Calu3 (cell line): ENCODE results near the gene CDK5RAP3. TPM values are rescaled to one million over a fixed set of nuclear protein-coding genes. Genes with fewer than 3 reads are reported as not detected.
"Not testable (repeated sequence)": the region's sequence is repeated elsewhere in the genome, so short reads cannot be mapped to it uniquely, and the experiment has no call there.

ENCODE experiments used
- BruUV-seq: library from RNA; stranded (reverse); fragments of 400-500 nt; replicated peaks from 2 replicates; lab custom pipeline; 2021; lab: Mats Ljungman, UMichigan
- CTCF ChIA-PET: fragments of 300-600 bp; sonication (Branson Sonifier 250); formaldehyde crosslinking; loops from one replicate; lab custom pipeline; 2022; ENCODE audit warnings: antibody characterized with exemption; lab: Charles Lee
- DNase-seq: peaks from one replicate; pipeline ENCODE4 v3.0.0; 2022
- H3K27ac Mint-ChIP-seq: one replicate; pipeline ENCODE4 v1.8.0; 2022; ENCODE audit warnings: mixed read lengths; ENCODE audit not compliant: unreplicated experiment
- H3K27me3 Mint-ChIP-seq: one replicate; pipeline ENCODE4 v1.8.0; 2022; ENCODE audit warnings: mixed read lengths; ENCODE audit not compliant: unreplicated experiment
- H3K36me3 Mint-ChIP-seq: one replicate; pipeline ENCODE4 v1.8.0; 2022; ENCODE audit warnings: mild to moderate bottlenecking, moderate library complexity, mixed read lengths; ENCODE audit not compliant: insufficient read depth, unreplicated experiment
- H3K4me1 Mint-ChIP-seq: one replicate; pipeline ENCODE4 v1.8.0; 2022; ENCODE audit warnings: mild to moderate bottlenecking, low read depth, mixed read lengths; ENCODE audit not compliant: unreplicated experiment
- H3K4me3 Mint-ChIP-seq: one replicate; pipeline ENCODE4 v1.8.0; 2022; ENCODE audit warnings: mild to moderate bottlenecking, low read depth, moderate library complexity, mixed read lengths; ENCODE audit not compliant: unreplicated experiment
- H3K9me3 Mint-ChIP-seq: one replicate; pipeline ENCODE4 v1.8.0; 2022; ENCODE audit warnings: low read depth, mixed read lengths; ENCODE audit not compliant: unreplicated experiment
- CTCF ChIP-seq: fragments of 200-600 bp; IDR thresholded peaks from one replicate; pipeline ENCODE4 v1.8.0; 2022; ENCODE audit warnings: antibody characterized with exemption; ENCODE audit not compliant: unreplicated experiment
- intact Hi-C: fragments of 100-400 bp; cut with micrococcal nuclease; formaldehyde crosslinking; loops from one replicate; pipeline ENCODE4 v1.10.0; 2022; ENCODE audit not compliant: unreplicated experiment
- total RNA-seq: library from RNA; stranded (reverse); gene quantifications from 2 replicates; pipeline ENCODE4 v1.2.3, GENCODE V29; 2022

The CDK5RAP3 gene
- total RNA-seq, 1 experiment from 2014 or later: 431 TPM

- CTCF ChIA-PET: interaction anchor here (0.6 to 1.9 kb wide), 4 partner anchors 12 to 1084 kb away, joined by 5 to 8 read pairs (median 5); no protein-coding TSS in a partner anchor
- no peak overlapping the region for H3K4me3 Mint-ChIP-seq
Measured at GRCh38 chr17:48013876-48014594, 43.1 kb downstream of the CDK5RAP3 start.

DNA sequence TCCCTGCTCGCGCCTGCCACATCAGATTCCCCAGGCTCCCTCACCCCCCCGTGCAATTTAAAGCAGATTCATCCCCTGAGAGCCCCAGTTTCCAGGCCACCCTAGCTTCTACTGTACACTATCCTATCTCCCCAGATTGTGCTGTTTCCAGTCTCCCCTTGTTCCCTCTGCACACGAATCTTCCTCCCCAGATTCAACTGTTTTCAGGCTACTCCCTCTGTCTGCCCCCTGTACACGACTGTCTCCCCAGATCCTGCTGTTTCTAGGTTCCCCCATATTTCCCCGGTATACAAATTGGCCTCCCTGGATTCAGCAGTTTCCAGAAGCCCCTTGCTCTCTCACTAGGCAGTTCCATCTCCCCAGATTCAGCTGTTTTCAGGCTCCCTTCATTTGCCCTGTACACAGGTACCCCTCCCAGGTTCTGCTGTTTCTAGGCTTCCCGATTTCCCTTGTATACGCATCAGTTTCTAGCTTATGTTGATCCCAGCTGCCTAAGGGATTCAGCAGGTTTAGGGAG, 43.7 kb downstream of the CDK5RAP3 start:
- CTCF ChIA-PET: interaction anchor here (0.6 to 1.4 kb wide), 3 partner anchors 12 to 44 kb away, joined by 3 to 8 read pairs (median 5); partner anchors contain the start of gene CDK5RAP3
- TF ChIP-seq CTCF: no peak
- DNase-seq: no peak
- Mint-ChIP-seq H3K4me3 (no peak overlapping the region), H3K9me3 (no peaks in the 10 kb centered on the region), H3K27ac (no peak overlapping the region), H3K4me1 (peaks cover 10% of the 10 kb centered on the region), H3K36me3 (peaks cover 13% of the 10 kb centered on the region), H3K27me3 (peaks cover 48% of the 10 kb centered on the region)
- intact Hi-C loops: no loop called here
- no TSS peak for BruUV-seq

More at GRCh38 chr17:48013876-48014594, 43.1 kb downstream of the CDK5RAP3 start:
- intact Hi-C loops: no loop called here
- peaks cover 48% of the 10 kb centered on the region for H3K27me3 Mint-ChIP-seq
- H3K27ac Mint-ChIP-seq: no peak overlapping the region
- no peaks in the 10 kb centered on the region for H3K9me3 Mint-ChIP-seq
- peaks cover 13% of the 10 kb centered on the region for H3K36me3 Mint-ChIP-seq
- no peak for TF ChIP-seq CTCF
- H3K4me1 Mint-ChIP-seq: peaks cover 10% of the 10 kb centered on the region
- DNase-seq: no peak
- BruUV-seq: no TSS peak

- Mint-ChIP-seq H3K27ac (no peak overlapping the region), H3K36me3 (peaks cover 13% of the 10 kb centered on the region), H3K4me3 (no peak overlapping the region), H3K27me3 (peaks cover 43% of the 10 kb centered on the region), H3K9me3 (no peaks in the 10 kb centered on the region), H3K4me1 (peaks cover 8% of the 10 kb centered on the region)
- CTCF ChIA-PET: interaction anchor here (0.5 to 1.1 kb wide), 5 partner anchors 21 to 172 kb away, joined by 3 to 8 read pairs (median 3); partner anchors contain the start of genes PNPO, PRR15L and SP2
- intact Hi-C loops: no loop called here
- DNase-seq: no peak
- no TSS peak for BruUV-seq
- TF ChIP-seq CTCF: no peak
Measured at GRCh38 chr17:48016112-48016511, 45.2 kb downstream of the CDK5RAP3 start.

- not testable (repeated sequence) for H3K4me3 Mint-ChIP-seq, H3K36me3 Mint-ChIP-seq, H3K9me3 Mint-ChIP-seq, H3K27ac Mint-ChIP-seq, DNase-seq, H3K4me1 Mint-ChIP-seq, BruUV-seq
- intact Hi-C loops: loop anchor here (1.0 to 2.0 kb wide), 4 partner anchors 39 to 175 kb away; no protein-coding TSS in a partner anchor
- H3K27me3 Mint-ChIP-seq: peaks cover 26% of the 10 kb centered on the region
- CTCF ChIA-PET: interaction anchor here (0.6 to 2.6 kb wide), 18 partner anchors 9 to 580 kb away, joined by 3 to 37 read pairs (median 4); partner anchors contain the start of genes CDK5RAP3, PNPO, PRR15L and SCRN2
Measured at GRCh38 chr17:48017817-48018158, 46.9 kb downstream of the CDK5RAP3 start.
